GOT3 (cell line): ENCODE data around the gene RAD51B.

Experiments used
- DNase-seq: peaks from one replicate; lab custom pipeline; 2025; ENCODE audit warnings: mixed read lengths; lab: John Stamatoyannopoulos, UW

Gene RAD51B

DNA sequence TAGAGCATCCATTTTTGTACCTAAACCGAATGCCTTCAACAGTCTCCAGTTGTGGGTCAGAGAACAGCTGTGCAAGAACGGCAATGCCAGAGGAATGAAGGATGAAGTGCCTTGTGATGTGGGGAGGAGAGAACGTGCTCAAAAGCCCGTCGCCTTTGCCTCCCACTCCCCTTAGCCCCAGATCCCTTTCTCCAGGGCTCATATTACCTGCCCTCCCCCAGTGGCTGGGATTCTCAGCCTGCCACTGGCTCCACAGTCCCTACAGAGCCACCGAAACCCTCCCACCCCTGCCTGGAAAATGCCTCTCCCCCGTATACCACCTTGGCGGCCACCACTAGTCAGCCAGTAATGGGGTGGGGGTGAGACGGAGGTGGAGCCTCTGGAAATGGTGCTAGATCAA lies 814.8 kb downstream of the RAD51B start:
- DNase-seq, result no peak

DNA sequence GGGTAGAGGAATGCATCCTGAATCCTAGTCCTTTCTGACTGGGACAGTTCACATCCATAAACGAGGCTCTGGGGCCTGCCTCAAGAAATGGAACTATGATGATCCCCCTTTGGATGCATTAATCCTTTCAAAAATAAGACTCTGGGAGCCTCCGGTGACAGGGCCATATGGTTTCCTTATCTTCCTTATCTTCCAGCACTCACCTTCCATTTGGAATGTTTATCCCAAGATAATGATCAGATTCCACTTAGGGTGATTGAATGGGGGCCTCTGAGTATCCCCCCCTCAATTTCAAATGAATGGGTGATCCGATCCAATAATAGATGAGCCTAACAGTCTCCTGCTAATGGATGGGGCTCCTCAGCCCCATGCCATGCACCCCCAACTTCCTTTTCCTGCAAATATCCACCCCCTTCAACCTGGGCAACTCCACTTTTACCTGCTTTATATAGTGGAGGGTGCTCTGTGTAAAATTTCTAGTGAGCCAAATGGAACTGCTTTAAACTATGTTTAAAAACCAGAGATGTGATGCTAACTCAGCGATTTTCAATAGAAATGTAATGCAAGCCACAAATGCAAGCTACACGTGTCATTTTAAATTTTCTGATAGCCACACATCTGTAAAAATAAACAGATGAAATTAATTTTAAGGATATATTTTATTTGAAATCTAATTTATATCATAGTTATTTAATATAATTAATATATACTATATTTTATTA lies 815.5 kb downstream of the RAD51B start:
- no peak for DNase-seq

DNA sequence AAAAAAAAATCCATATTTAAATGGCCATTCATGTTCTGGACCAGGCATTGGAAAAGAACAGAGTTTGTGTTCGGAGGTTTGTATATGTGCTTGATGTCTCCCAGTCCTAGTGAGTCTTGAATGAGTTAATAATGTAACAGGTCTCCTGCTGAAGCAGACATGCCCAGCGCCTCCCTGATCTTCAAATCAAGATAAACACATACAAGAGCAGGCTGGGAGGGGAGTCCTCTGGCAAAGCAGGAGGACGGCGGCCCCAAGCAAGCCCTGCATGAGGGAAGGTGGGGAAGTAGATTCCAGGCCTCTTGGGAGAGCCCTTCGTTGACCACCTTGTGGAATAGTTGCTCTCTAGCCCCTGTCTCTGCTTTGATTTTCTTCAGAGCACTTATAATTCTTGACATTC lies 817.0 kb downstream of the RAD51B start:
- no peak for DNase-seq

DNA sequence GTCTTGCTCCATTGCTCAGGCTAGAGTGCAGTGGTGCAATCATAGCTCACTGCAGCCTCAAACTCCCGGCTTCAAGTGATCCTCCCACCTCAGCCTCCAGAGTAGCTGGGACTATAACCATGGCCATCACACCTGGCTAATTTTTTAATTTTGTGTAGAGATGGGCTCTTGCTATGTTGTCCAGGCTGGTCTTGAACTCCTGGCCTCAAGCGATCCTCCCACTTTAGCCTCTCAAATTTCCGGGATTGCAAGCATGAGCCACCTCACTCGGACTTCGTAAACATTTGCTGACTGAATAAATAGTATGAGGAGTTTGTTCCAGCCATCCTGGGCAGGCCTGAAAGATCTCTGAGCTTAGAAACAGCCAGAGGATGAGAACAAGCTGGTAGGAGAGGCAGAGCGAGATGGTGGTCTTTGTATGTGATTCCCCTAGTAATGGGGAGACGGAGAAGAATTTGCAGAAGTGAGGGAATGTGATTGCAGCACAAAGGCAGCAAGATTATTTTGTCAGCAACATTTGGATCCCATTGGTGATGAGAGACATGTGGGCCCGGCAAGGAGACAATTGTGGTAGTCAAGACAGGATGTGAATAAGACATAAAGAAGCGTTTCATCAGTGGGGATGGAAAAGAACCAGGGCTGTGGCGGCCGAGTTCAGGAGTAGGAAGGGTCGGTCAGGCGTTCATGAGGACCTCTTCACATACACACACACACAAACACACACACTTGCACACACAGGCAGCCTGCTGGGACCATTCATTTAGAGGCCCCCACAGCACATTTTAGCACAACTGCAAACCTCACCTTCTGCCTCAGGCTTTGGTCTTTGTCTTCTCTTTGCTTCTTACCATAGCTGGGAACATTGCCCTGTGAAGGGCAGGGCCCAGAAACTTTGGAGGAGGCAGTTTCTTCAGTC lies 817.8 kb downstream of the RAD51B start:
- no peak for DNase-seq

DNA sequence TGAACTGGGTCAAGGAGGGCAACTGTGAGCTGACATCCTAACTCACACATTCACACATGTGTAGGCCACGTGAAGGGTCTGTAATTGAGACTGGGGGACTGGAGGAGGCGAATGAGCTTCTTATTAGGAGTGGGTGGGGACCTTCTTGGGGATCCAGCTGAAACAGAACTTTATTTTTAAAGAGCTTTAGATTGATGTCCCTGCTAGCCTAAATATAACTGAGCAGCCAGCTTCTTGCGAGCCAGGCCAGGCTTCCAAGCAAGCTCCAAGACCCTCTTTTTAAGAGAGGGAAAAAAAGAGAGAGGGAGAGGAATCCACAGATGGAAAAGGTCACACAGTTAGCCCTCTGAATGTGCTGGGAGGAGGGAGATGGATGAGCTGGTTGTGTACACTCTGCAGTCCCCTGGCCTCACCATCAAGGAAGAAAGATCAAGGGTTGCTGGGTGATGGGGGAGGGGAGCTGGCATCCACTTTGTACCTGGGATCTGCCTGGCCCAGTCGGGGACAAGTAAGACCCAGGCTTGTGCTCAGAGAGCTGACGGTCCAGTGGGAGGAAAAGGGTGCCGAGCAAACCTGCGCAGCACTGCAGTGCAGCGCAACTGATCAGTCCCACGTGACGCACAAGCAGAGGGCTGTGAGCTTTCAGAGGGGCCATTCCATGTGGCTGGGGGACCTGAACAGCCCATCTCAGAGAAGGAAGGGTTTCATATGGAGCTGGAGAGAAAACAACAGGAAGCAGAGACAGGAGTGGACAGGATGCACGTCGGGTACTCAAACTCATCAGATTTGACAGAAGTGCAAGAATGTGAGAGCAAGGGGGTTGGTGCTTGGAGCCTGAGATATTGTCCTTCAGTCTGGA lies 818.8 kb downstream of the RAD51B start:
- DNase-seq, result no peak

DNA sequence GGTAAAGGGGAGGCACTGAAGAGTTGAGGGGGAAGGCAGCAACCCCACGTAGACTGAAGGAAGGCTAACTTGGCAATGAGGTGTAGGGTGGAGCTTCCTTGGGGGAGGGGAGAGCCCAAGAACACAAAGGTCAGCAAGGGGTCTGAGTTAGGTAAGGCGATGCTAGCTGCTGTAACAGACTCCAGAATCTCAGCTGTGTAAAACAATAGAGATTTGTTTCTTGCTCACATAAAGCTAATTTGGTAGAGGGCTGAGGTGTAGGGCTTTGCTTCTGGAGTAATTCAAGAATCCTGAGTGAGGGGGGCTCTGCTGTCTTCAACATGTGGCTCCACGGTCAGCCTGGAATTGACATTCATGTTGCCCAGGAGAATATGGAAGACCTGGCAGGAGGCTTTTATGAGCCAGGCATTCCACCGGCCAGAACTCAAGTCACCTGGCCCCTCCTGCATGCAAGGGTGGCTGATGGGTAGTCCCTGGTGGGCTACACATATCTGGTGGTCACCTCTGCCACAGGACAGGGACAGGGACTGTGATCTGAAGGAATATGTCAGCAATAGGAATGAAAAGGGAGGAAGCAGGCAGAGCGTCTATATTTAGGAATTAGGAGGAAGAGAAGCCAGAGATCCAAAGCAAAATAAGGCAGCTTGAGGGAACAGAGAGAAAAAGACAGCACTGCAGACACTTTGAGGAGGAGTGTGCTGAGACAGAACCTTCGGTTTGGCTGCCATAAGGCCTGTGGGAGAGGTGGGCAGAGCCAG lies 819.6 kb downstream of the RAD51B start:
- DNase-seq, result no peak

DNA sequence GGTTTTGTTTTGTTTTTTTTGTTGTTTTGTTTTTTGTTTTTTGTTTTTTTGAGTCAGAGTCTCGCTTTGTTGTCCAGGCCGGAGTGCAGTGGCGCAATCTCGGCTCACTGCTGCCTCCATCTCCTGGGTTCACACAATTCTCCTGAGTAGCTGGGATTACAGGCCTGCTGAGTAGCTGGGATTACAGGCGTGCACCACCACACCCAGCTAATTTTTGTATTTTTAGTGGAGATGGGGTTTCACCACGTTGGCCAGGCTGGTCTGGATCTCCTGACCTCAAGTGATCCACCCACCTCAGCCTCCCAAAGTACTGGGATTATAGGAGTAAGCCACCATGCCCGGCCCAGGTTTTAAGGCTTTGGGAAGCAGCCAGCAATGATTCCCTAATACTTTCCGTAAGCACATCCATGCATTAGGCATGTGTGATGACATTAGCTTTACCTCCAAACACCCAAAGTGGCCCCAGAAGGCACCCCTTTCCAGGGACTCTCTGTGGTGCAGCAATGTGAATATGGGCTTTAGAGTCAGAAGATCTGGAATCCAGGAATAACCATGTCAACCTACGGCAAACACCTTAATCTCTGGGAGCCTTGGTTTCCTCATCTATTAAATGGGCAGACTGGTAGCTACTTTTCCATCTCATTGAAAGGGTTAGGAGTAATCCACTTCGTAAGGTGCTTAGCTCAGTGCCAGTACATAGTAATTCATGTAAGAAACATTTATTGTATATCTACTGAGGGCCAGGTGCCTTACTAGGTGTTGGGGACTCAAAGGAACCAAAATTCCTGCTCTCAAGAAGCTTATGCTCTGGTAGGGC lies 820.4 kb downstream of the RAD51B start:
- no peak for DNase-seq

DNA sequence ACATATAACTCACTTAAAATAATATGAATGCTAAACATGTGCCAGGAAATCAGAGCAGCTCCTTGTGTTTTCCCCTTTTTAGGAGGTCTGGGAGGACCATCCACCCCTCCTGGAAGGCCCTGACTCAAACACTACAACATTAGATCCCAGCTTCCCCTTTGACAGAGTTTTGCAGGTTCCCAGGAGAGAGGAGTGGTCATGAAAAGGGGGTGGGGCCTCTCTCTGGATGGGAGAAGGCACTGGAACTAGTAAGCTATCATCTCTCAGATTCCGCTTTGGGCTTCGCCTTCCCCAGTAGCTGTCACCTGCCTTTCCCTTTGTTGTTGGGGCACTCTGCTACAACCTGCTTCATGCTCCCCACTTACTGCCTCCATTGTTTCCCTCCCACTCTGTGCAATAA lies 824.1 kb downstream of the RAD51B start:
- DNase-seq, result no peak

DNA sequence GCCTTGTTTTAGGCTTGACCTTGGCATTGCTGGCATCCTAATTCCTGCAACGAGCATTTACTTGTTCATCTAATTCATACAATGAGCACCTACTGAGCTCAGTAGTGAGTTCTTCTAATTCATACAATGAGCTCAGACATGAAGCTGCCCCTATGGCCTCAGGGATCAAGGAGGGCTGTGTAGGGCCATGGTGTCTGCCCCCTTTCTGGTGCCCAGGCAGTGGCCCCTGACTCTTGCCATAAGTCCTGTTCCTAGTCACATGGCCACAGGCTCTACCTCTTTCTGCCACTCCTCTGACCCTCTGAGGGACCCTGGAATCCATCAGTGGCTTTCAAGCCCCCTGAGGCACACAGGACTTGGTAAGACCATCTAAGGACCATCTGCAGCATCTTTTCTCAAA lies 824.5 kb downstream of the RAD51B start:
- DNase-seq, result no peak

DNA sequence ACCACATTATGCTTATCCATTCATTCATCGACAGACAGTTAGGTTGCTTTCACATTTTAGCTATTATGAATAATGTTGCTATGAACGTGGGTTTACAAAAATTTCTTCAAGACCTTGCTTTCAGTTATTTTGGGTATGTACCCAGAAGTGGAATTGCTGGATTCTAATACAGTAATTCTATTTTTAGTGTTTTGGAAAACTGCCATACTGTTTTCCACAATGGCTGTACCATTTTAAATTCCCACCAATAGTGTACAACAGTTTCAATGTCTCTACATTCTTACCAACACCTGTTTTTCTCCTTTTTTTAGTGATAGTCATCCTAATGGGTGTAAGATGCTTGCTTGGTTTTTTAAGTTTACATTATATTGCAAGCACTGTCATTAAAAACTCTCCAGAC lies 825.8 kb downstream of the RAD51B start:
- no peak for DNase-seq

DNA sequence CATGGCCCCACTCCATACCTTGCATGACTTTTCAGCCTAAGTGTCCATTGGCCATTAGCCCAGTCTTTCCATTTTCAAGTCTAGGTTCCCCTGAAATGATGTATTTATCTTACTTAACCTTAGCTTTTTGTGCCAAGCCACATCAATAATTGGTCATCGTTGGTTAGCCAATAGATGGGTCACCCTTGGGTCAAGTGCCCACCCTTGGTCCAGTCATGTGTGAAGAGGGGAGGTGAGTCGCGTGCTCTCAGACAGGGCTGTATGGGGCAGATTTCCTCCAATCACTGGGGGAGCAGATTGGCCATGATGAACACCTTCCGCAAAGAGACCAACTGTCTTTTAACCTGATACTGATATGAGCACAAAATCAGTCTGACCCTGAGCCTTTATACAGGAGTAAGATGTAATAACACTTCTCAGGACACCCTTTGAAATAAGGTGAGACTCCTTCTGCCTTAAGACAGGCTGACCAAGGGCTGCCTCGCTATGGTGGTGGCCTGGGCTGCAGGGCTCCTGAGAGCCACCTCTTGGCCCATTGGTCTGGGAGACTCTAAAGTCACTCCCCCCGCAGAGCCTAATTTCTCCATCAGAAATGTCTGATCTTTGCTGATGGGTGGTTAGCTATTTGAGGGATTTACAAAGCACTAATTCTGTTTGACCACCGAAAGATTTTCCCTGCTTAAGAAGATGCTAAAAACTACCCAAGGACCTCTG lies 830.1 kb downstream of the RAD51B start:
- no peak for DNase-seq

DNA sequence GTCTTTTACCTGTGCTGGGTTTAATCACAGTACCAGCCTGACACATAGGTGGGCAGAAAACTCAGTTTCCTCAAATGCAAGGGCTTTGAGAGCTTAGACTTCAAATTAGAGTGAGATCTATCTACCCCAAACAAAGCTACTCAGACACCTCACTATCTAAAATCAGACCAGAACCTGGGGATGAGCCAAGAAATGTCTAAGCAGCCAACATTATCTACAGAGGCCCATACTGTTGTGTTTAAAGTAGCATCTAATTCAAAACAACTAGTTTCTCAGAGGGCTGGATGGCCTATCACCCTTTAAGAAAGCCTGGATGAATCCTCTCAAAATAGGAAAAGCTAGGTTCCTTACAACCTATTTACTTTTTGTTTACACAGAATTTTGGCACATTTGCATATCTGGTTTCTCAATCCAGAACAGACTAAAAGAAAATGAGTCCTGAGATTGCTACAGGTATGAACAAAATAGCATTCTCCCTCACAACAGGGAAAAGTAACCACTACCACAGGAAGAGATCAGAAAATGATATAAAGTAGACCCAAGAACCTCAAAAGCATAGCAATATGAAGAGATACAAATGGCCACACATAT lies 830.9 kb downstream of the RAD51B start:
- DNase-seq, result no peak

DNA sequence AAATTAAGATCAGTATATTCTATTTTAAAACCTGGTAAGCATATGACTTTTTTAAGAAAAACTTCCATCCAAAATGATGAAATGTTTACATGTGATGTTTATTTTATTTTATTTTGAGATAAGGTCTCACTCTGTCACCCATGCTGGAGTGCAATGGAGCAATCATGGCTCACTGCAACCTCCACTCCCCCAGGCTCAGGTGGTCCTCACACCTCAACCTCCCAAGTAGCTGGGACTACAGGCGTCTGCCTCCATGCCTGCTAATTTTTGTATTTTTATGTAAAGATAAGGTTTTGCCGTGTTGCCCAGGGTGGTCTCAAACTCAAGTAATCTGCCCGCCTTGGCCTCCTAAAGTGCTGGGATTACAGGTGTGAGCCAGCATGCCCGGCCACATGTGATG lies 831.5 kb downstream of the RAD51B start:
- no peak for DNase-seq

DNA sequence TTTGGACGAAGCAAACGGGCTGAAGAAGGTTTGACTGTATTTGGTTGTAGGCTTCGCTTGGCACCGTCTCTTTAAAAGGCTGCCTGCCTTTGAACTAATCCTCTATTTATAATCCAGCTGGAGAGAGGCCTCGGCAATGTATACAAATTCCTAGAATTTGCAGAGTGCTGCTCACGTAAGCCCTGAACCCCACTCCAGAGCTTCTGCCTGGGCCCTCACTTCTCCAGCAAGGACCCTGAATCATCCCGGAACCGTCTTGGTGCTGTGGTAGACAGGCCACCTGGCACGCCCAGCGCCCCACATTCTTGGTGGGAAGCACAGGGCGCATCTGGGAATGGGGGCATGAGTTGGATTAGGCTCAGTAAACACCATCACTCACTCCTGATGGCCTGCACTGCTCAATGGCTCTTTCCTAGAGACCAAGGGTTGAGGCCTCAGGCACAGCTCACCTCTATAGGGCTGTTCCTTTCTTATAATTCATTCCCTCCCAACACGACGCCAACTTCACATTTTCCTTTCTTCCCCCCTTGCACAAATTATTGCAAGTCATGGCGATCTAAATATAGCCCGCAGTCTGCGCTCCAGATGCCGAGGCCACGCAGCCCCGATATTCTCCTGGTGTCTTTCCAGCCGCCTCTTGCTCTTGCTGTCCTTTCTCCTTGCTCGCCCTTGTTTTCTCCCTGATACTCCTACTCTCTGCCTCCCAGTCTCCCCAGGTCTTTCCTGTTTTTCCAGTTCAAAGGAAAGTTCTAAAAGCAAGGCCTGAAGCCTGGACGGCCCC lies 832.3 kb downstream of the RAD51B start:
- DNase-seq, result no peak

DNA sequence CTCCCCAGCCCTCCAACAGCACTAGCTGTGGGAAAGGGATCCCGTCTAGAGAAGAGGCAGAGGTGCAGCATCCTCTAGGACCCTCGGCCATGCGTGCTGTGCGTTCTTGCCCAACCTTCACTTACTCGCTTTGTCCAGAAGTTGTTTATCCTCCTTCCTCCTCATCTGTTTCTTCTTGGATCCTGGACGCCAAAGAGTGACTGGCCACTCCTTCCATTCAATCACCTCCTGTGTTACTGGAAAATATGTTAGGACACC lies 832.8 kb downstream of the RAD51B start:
- DNase-seq, result no peak

DNA sequence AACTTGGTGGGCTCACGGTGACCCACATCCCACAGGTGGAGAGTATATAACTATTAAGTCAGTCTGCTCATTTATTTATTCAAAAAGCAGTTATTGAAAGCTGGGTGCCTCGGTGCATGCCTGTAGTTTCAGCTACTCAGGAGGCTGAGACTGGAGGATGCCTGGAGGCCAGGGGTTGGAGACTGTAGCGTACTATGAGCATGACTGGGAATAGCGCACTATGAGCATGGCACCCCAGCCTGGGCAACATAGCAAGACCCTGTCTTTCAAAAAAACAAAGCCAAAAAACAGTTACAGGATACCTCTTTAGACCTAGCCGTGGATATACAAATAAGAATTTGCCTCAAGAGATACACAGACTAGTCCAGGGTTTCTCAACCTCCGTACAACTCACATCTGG lies 833.5 kb downstream of the RAD51B start:
- no peak for DNase-seq

DNA sequence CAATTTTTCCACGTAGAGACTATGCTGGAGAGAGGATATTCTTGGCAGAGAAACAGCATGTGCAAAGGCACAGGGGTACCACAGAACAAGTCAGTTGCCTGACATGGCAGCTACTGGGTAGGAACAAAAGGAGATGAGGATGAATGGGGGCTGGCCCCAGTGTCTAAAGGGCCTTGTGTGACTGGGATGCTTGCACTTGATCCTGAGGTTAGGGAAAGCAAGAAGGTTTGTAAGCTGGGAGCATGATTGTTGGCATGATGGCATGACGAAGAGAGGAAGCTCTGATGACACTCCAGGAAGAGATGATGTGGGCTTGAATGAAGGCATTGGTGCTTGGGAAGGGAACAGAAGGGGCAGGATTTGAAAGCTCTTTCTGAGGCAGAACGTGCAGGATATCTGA lies 834.2 kb downstream of the RAD51B start:
- DNase-seq, result no peak

DNA sequence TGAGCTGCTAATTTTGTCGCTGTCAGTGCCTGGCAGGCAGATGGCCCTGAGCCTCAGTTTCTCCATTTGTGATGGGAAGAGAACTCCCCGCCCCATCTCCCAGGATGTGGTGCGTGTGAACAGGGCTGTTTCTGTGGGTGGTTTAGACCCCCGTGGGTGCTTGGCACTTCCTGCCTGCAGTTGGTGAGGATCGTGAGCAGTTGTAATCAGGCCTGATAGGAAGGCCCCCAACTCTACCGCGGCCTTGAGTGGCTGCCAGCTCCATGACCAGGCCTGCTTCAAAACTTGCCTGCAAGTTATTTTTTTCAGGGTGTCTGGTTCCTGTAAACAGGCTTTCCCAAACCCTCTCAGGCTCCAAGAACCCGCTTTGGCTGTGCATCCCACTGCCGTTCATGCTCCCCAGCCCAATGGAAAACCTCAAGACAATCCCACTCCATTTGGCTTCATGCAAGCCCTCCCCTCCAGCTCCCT lies 834.9 kb downstream of the RAD51B start:
- DNase-seq, result no peak
